Measurements from ENCODE around the gene NRCAM. TPM values are rescaled to one million over a fixed set of nuclear protein-coding genes. Genes with fewer than 3 reads are reported as not detected.

NRCAM gene
- total and polyA plus RNA-seq, 10 of the 15 experiments (the other 5 are each of a cell fraction or from before 2014, with no cell fraction given), result 0.30 to 2.0 (median 1.0) TPM

GRCh38 chr7:108328174-108328651 is 128.0 kb downstream of the NRCAM start (continued):
- TF ChIP-seq GABPA (IDR thresholded peaks at IDR 0.05; ENCODE audit: low read depth), result no peak
- peak; percentile 38 for TF ChIP-seq MEF2B (IDR thresholded peaks at IDR 0.05; ENCODE audit: partially characterized antibody, poor library complexity, severe bottlenecking)
- TF ChIP-seq JUNB (IDR thresholded peaks at IDR 0.05), result no peak
- TF ChIP-seq IRF4 (IDR thresholded peaks at IDR 0.05; ENCODE audit: low read depth, low read length), result no peak
- no peak for TF ChIP-seq CHD4 (IDR thresholded peaks at IDR 0.05)
- TF ChIP-seq SUPT20H (IDR thresholded peaks at IDR 0.05; ENCODE audit: borderline replicate concordance, control insufficient read depth, low read depth, low read length), result no peak
- TF ChIP-seq E2F8 (IDR thresholded peaks at IDR 0.05; ENCODE audit: low read depth, partially characterized antibody), result no peak
- no peak for TF ChIP-seq RELA (IDR thresholded peaks at IDR 0.05; ENCODE audit: borderline replicate concordance, partially characterized antibody)
- no peak for TF ChIP-seq JUND (IDR thresholded peaks at IDR 0.05; ENCODE audit: low read depth, low read length)
- no peak for TF ChIP-seq NR2C1 (IDR thresholded peaks at IDR 0.05)
- no peak for TF ChIP-seq WRNIP1 (IDR thresholded peaks at IDR 0.05; ENCODE audit: borderline replicate concordance, low read depth, low read length)
- no peak for TF ChIP-seq CREB1 (IDR thresholded peaks at IDR 0.05; ENCODE audit: low read depth)
- no peak for TF ChIP-seq ZNF687 (IDR thresholded peaks at IDR 0.05)
- TF ChIP-seq NR2C2 (IDR thresholded peaks at IDR 0.05; ENCODE audit: borderline replicate concordance, control insufficient read depth, insufficient read length, low read depth), result no peak
- no peak for TF ChIP-seq CEBPB (IDR thresholded peaks at IDR 0.05; ENCODE audit: borderline replicate concordance in 1 of 2, low read depth in 2 of 2, low read length in 2 of 2)
- TF ChIP-seq MEF2A (IDR thresholded peaks at IDR 0.05; ENCODE audit: insufficient read depth, low read depth, low read length), result 0 out of 2 replicates have a peak, but pooled peaks have one; percentile 22
